IPS DF 4.7 (cell line): ENCODE data around the gene LYPD6.

Source experiments
- DNase-seq: peaks from one replicate; pipeline ENCODE4 v3.0.0-alpha.2; 2013; ENCODE audit warnings: low spot score; ENCODE audit errors: extremely low read depth

The LYPD6 gene

DNA sequence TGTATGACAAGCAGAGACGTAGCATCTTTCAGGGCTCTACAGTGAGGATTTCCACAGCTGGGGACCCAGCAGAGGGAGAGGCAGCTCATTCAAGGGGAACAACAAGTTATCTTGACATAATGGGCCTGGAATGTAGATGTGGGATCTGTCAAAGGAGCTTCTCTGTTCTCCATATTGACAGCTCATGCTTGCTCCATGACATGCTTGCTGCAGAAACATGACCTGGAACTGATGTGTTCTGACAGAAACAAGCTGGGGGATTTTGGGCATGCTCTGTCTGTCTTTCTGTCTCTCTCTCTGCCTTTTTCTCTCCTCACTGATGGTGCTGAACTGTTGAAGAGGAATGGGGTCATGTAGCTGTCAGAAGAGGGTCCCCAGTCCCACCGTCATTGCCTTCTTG is 177.6 kb downstream of the LYPD6 start:
- DNase-seq: no peak

DNA sequence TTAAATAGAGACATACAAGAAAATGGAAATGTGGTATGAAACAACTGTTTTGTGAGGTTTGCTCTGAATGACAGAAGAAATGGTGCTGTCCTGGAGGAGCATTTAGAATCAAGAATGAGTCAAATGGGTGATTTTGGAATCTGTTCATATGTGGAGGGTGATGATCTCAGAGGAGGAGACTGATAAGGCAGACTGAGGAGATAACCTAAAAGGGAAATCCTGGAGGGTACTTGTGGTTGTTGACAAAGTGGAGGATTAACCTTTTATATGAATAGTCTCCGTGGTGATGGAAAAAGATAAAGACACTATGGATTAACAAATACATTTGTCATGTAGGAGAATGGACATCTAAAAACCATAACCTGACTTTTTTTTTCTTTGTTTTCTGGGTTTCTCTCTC is 183.1 kb downstream of the LYPD6 start:
- no peak for DNase-seq
